Kidney epithelial cell (primary cell): ENCODE measurements around the gene NXPE3. TPM values are rescaled to one million over a fixed set of nuclear protein-coding genes. Genes with fewer than 3 reads are reported as not detected.

Experiments used
- DNase-seq: peaks from one replicate; pipeline ENCODE4 v3.0.0-alpha.2; 2010; ENCODE audit warnings: low read depth
- H3K27me3 ChIP-seq: 2 replicates; pipeline ENCODE4 v1.6.0; 2011; ENCODE audit warnings: low read length; ENCODE audit not compliant: control insufficient read depth, insufficient read depth
- H3K36me3 ChIP-seq: 2 replicates; pipeline ENCODE4 v1.5.1; 2011; ENCODE audit warnings: low read length; ENCODE audit not compliant: control insufficient read depth, insufficient read depth
- H3K4me3 ChIP-seq: 2 replicates; pipeline ENCODE4 v1.5.1; 2011; ENCODE audit warnings: low read depth, mild to moderate bottlenecking, control low read depth, low read length
- total RNA-seq: library from RNA; depleted of rRNA; stranded (reverse); fragments of >200 nt; gene quantifications from 2 replicates; pipeline ENCODE4 v1.2.3, GENCODE V29; 2015
- TF ChIP-seq, protein P1 (sequence below): IDR thresholded peaks from 2 replicates; pipeline ENCODE4 v1.5.1; 2011; ENCODE audit warnings: mild to moderate bottlenecking, moderate library complexity, low read length, control low read depth, inconsistent platforms; ENCODE audit not compliant: insufficient read depth, poor library complexity, severe bottlenecking

Gene NXPE3
- total RNA-seq, 1 donor from 2014 or later: 13.6 TPM

- H3K27me3 ChIP-seq: no peaks in the 10 kb centered on the region
- DNase-seq: no peak
- no peaks in the 10 kb centered on the region for H3K36me3 ChIP-seq
- no peak overlapping the region for H3K4me3 ChIP-seq
- TF ChIP-seq, protein P1, sequence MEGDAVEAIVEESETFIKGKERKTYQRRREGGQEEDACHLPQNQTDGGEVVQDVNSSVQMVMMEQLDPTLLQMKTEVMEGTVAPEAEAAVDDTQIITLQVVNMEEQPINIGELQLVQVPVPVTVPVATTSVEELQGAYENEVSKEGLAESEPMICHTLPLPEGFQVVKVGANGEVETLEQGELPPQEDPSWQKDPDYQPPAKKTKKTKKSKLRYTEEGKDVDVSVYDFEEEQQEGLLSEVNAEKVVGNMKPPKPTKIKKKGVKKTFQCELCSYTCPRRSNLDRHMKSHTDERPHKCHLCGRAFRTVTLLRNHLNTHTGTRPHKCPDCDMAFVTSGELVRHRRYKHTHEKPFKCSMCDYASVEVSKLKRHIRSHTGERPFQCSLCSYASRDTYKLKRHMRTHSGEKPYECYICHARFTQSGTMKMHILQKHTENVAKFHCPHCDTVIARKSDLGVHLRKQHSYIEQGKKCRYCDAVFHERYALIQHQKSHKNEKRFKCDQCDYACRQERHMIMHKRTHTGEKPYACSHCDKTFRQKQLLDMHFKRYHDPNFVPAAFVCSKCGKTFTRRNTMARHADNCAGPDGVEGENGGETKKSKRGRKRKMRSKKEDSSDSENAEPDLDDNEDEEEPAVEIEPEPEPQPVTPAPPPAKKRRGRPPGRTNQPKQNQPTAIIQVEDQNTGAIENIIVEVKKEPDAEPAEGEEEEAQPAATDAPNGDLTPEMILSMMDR: no peak
Observed at GRCh38 chr3:101814835-101815234, 35.8 kb downstream of the NXPE3 start.

- DNase-seq: peak; percentile 48
- H3K36me3 ChIP-seq: no peaks in the 10 kb centered on the region
- H3K4me3 ChIP-seq: no peak overlapping the region
- TF ChIP-seq, protein P1: no peak
- H3K27me3 ChIP-seq: no peaks in the 10 kb centered on the region
Observed at GRCh38 chr3:101816215-101817149, 37.5 kb downstream of the NXPE3 start.

DNA sequence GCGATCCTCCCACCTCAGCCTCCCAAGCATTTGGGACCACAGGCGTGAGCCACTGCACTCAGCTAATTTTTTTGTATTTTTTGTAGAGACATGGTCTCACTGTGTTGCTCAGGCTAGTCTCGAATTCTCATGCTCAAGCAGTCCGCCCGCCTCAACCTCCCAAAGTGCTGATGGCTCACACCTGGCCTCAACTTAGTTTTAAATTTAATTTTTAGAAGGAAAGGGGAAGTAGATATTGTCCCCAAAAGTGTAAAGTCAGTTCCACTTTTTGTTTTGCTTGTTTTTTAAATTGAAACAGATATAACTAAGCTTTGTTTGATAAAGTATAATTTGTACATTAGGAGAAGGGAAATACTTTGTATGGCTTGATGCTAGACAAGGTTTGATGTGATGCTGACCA, 39.0 kb downstream of the NXPE3 start:
- TF ChIP-seq, protein P1: no peak
- no peak for DNase-seq
- H3K4me3 ChIP-seq: no peak overlapping the region
- H3K36me3 ChIP-seq: no peaks in the 10 kb centered on the region
- no peaks in the 10 kb centered on the region for H3K27me3 ChIP-seq

GRCh38 chr3:101819649-101820206, 40.7 kb downstream of the NXPE3 start:
- no peak for DNase-seq

DNA sequence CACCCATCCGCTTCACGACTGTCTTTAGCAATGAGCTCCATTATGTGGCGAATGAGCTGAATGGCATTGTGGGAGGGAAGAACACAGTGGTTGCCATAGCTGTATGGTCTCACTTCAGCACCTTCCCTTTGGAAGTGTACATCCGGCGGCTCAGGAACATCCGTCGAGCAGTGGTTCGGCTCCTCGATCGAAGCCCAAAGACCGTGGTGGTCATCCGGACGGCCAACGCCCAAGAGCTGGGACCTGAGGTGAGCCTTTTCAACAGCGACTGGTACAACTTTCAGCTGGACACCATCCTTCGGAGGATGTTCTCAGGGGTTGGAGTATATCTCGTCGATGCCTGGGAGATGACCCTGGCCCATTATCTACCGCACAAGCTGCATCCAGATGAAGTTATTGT, 42.5 kb downstream of the NXPE3 start:
- TF ChIP-seq, protein P1: no peak
- no peaks in the 10 kb centered on the region for H3K27me3 ChIP-seq
- H3K36me3 ChIP-seq: no peaks in the 10 kb centered on the region
- no peak overlapping the region for H3K4me3 ChIP-seq
- DNase-seq: no peak

More at GRCh38 chr3:101819649-101820206, 40.7 kb downstream of the NXPE3 start:
- H3K4me3 ChIP-seq: no peak overlapping the region
- no peaks in the 10 kb centered on the region for H3K27me3 ChIP-seq
- TF ChIP-seq, protein P1: no peak
- no peaks in the 10 kb centered on the region for H3K36me3 ChIP-seq

GRCh38 chr3:101823525-101823924, 44.5 kb downstream of the NXPE3 start:
- DNase-seq: no peak
- TF ChIP-seq, protein P1: no peak
- H3K27me3 ChIP-seq: no peaks in the 10 kb centered on the region
- no peak overlapping the region for H3K4me3 ChIP-seq
- H3K36me3 ChIP-seq: no peaks in the 10 kb centered on the region
